HG02678 (cell line): ENCODE measurements around the gene SNED1.
"Not testable (repeated sequence)": the region's sequence is repeated elsewhere in the genome, so short reads cannot be mapped to it uniquely, and the experiment has no call there.

Experiments used
- ATAC-seq: cut with Tn5 transposase; IDR thresholded peaks from one replicate; pipeline ENCODE4 v1.9.1; 2021; ENCODE audit warnings: mild to moderate bottlenecking, moderate library complexity; ENCODE audit not compliant: unreplicated experiment

SNED1 gene

DNA sequence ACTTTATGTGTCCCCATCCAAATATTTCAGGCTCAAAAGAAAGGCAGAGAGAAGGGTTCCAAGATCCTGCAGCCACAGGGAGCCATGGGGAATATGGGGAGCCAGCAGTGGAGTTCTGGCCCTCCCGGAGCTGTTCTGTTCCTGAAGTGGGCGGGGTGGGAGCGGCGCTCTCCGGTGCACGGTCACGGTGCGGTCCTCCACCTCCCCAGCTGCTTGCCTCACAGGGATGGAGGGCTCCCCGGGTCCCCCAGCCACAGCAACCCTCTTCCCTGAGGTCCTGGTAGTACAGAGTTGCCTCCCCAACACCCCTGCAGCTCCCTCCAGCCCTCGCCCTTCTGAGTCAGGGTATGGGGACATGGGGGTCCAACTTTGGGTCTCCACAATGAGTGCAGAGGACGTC lies 26.2 kb upstream of the SNED1 start:
- ATAC-seq, result no peak

GRCh38 chr2:240972636-240973521 lies 25.5 kb upstream of the SNED1 start:
- no peak for ATAC-seq

DNA sequence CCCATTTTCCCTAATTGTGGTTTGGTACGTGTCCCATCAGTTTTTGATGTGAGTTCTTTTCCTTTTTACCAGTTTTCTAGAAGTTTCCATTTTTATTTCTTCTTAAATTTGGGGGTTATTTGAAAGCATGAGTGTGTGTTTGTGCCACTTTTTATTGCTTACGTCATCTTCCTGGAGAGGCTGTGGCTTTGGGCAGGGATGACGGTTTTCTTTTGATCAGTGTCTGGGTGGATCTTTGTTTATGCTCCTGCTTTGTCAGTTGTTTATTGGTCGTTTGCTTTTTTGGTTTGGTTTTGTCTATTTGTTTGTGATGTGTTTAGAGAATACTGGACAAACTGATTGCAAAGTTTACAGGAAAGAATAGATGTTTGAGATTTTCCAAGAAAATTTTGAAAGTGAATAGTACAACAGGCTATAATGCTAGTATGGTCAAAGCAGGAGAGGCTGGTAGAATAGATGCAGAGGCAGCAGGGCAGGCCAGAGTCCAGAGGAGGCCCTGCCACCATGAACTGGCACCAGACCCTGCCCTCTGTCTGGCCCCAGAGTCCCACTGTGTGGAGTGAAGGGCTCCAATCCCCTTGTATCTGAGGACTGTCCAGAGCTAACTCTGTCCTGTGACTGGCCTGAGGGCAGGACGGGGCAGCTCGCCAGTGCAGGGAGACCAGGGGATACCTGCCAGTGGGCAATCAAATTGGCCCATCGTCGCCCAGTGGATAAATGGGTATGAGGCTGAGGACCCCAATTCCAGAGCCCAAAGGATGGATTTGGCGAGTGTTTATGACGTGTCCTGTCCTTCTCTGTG lies 23.4 kb upstream of the SNED1 start:
- no peak for ATAC-seq

DNA sequence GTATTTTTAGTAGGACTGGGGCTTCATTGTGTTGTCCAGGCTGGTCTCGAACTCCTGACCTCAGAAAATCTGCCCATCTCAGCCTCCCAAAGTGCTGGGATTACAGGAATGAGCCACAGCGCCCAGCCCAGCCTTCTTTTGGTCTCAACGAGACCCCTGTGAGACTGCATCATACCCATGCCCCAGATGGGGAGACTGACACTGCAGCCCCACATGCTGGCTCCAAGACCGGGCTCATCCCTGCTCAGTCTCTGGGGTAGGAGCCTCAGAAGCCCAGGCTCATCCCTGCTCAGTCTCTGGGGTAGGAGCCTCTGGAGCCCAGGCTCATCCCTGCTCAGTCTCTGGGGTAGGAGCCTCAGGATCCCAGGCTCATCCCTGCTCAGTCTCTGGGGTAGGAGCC lies 22.5 kb upstream of the SNED1 start:
- ATAC-seq, result not testable (repeated sequence)

- ATAC-seq, result no peak
Observed at GRCh38 chr2:240981280-240981679, 17.1 kb upstream of the SNED1 start.

- no peak for ATAC-seq
Observed at GRCh38 chr2:240981871-240982800, 16.3 kb upstream of the SNED1 start.

DNA sequence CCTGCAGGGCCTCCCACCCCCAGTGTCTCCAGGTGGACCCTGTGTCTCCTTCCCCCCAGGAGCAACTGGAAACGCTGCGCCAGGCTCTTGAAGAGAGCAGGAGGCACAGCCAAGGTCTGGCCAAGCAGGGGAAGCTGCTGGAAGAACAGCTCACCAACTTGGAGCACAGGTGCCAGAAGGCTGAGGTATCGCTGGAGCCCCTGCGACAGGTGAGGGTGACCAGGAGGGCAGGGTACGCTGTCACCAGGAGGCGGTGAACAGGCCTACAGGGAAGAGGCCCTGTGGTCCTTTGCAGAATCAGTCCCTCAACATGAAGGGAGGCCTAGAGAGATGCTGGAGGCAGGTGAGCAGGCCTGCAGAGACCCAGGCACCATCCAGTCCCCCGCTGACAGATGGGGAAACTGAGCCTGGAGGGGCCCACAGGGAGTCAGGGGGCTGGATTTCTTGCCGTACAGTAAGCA lies 15.6 kb upstream of the SNED1 start:
- no peak for ATAC-seq

DNA sequence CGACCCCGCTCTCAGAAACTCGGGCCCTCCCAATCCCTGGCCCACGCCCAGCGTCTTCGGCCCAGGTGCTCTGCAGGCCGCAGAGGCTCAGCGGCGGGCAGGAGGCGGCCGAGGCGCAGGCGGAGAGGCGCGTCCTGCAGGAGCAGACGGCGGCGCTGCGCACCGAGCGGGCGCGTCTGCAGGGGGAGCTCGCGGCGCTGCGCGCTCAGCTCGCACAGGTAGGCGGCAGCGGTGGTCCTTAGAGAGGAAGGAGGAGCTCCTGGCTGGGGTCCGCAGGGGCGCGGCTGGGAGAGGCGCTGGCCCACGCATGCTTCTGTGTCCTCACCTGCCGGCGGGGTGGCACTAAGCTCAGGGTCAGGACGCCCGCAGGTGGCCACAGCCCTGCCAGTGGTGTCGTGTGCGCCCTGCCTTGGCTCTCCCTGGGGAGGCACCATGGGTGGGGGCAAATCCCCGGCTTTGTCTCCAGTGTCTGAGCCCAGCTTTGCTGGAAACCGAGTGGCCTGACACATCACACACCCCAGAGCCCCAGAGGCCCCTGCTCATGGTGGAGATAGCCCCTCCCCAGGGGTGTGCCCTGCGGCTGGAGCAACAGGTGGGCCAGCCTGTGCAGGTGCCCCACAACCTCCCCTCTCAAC lies 14.9 kb upstream of the SNED1 start:
- ATAC-seq, result no peak

DNA sequence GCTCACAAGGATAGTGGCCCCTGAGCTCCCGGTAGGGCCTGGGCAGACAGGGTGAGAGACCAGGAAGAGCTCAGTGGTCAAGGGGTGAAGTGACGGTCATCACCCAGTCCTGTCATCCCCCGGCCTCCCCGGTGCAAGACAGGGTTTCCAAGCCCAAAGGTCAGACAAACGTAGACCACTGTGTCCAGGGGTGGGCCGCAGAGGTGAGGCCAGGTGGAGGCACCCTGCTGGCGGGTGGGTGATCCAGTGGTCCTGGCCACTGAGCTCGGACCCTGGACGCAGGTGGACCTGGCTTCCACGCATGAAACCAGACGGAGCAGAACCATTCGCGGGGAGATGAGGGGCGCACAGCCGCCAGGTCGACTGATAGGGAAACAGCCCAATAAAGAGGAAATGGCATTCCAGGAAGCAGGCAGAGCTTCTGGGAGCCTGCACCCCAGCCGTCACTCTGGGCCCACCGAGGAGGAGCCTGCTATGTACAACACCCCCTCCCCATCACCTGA lies 14.4 kb upstream of the SNED1 start:
- ATAC-seq, result no peak

DNA sequence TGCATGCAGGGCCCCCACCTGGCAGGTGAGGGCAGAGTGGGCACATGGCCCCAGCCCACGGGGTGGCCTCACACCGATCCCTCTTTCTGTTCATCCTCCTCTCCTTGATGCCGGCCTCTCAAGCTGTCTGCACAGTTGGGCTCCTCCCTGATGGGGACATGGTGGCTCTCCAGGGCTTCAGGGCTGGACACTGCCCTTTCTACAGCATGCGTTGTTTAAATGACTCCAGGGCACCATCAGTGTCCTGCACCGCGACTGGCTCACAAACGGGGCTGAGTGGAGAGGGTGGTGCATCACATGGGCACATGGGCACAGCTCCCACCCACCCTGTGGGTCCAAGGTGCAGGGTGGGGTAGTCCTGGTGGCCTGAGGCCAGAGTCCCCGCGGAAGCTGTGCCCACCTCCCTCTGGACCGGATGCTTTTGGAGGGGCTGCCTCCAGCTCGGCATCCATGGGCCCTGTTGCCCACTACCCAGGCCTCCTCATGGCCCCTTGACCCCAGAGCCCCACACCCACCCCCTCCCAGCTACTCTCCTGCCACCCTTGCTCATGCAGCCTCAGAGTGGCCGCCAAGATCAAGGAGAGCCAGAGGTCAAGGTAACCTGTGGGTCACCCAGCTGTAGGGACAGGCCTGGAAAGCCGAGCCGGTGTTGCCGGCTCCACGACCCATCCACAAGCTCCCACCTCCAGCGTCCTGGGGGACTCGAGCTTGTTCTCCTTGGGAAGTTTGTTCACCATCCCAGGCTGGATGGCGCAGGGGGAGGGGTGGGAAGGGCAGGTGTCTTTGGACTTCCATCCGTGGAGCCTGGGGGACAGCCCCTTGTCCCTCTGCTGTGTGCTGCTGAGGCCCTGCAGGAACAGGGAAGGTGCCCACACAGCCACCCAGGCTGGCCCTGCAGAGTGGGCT lies 12.3 kb upstream of the SNED1 start:
- no peak for ATAC-seq

- no peak for ATAC-seq
Observed at GRCh38 chr2:240986787-240987411, 11.5 kb upstream of the SNED1 start.

- no peak for ATAC-seq
Observed at GRCh38 chr2:240987588-240987987, 10.8 kb upstream of the SNED1 start.

GRCh38 chr2:240988146-240988545 lies 10.3 kb upstream of the SNED1 start:
- no peak for ATAC-seq

- no peak for ATAC-seq
Observed at GRCh38 chr2:240988571-240989271, 9.7 kb upstream of the SNED1 start.

GRCh38 chr2:240989451-240990265 lies 8.8 kb upstream of the SNED1 start:
- ATAC-seq, result no peak

GRCh38 chr2:240990266-240990529 lies 8.2 kb upstream of the SNED1 start:
- no peak for ATAC-seq

DNA sequence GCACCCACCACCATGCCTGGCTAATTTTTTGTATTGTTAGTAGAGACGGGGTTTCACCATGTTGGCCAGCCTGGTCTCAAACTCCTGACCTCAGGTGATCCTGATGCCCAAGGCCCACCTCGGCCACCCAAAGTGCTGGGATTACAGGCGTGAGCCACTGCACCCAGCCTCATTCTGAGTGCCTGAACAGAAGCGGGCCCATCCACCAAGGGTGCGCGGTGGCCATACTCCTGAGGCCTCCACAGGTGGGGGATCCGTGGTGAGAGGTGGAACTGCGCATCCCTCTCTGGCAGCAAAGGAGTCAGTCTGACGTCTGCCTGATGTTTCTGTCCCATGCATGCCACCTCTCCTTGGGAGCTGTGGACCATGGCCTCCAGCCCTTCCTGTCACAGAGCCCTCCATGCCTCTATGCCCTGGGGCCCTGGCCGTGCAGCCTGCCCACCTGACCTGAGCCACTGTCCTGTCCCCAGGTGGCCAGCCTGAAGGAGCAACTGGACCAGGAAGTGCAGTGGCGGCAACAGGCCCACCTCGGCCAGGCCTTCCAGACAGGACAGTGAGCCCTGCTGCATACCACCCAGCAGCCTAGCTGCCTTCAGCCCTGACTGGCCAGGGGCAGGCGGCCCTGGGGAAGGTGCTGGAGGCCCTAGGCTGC lies 7.6 kb upstream of the SNED1 start:
- ATAC-seq, result no peak
